GM12878 (cell line): ENCODE measurements around the gene NOP10. TPM values are rescaled to one million over a fixed set of nuclear protein-coding genes. Genes with fewer than 3 reads are reported as not detected.

Experiments
- BCL3 ChIP-seq: IDR thresholded peaks from 2 replicates; pipeline ENCODE4 v1.6.1; 2011; ENCODE audit warnings: borderline replicate concordance, low read depth, mild to moderate bottlenecking, moderate library complexity, low read length; ENCODE audit not compliant: insufficient read depth, poor library complexity, severe bottlenecking
- CBFB ChIP-seq: IDR thresholded peaks from 2 replicates; pipeline ENCODE4 v1.6.1; 2016; ENCODE audit warnings: antibody characterized with exemption, low read depth
- CHD2 ChIP-seq: IDR thresholded peaks from 2 replicates; pipeline ENCODE4 v1.6.1; 2011; ENCODE audit warnings: low read depth, low read length, improper control_type of control experiment, borderline replicate concordance
- ESRRA ChIP-seq: IDR thresholded peaks from 2 replicates; pipeline ENCODE4 v1.6.1; 2012; ENCODE audit warnings: mild to moderate bottlenecking, low read length, improper control_type of control experiment
- GATAD2B ChIP-seq: fragments of 450-650 bp; conservative IDR thresholded peaks from 2 replicates; pipeline ENCODE4 v1.6.1; 2017; ENCODE audit warnings: low read depth, mild to moderate bottlenecking, moderate library complexity
- HDAC6 ChIP-seq: fragments of 200-600 bp; sonication (generic); IDR thresholded peaks from one replicate; pipeline ENCODE4 v1.8.0; 2017; ENCODE audit warnings: antibody characterized with exemption; ENCODE audit not compliant: unreplicated experiment
- IKZF2 ChIP-seq, 2 experiments: fragments of 450-650 bp; IDR thresholded peaks; 2 replicates each; pipeline ENCODE4 v1.6.1; 2017; ENCODE audit warnings: mild to moderate bottlenecking in 2 of 2, moderate library complexity in 2 of 2
- RAD21 ChIP-seq: IDR thresholded peaks from 2 replicates; pipeline ENCODE4 v1.6.1; 2011; ENCODE audit warnings: mild to moderate bottlenecking, low read depth, low read length, moderate library complexity; ENCODE audit not compliant: insufficient read depth
- REST ChIP-seq: IDR thresholded peaks from 2 replicates; pipeline ENCODE4 v1.6.1; 2012; ENCODE audit warnings: mild to moderate bottlenecking, low read depth, low read length
- SKIL ChIP-seq: fragments of 450-650 bp; IDR thresholded peaks from 2 replicates; pipeline ENCODE4 v1.6.1; 2017; ENCODE audit warnings: mild to moderate bottlenecking, low read depth, inconsistent platforms; ENCODE audit not compliant: poor library complexity, severe bottlenecking
- TCF12 ChIP-seq: IDR thresholded peaks from 2 replicates; pipeline ENCODE4 v1.6.1; 2011; ENCODE audit warnings: low read depth, mild to moderate bottlenecking, low read length
- YY1 ChIP-seq: IDR thresholded peaks from 2 replicates; pipeline ENCODE4 v1.6.1; 2011; ENCODE audit warnings: low read depth, mild to moderate bottlenecking, low read length
- ZNF687 ChIP-seq: fragments of 450-650 bp; IDR thresholded peaks from 2 replicates; pipeline ENCODE4 v1.6.1; 2017; ENCODE audit warnings: mild to moderate bottlenecking, moderate library complexity
- polyA plus RNA-seq, 11 experiments: library from polyadenylated mRNA; depleted of rRNA in 4 of 11; unstranded in 6 of 11; stranded (reverse) in 5 of 11; fragments of >200 nt; fragmentation: Nextera tagmentation in 4 of 11; fragmentation: Illumina TruSeq in 1 of 11; extraction: Ambion mirVana in 4 of 11; extraction: Trizol in 1 of 11; gene quantifications; 1 replicate in 1 of 11; 2 replicates in 10 of 11; pipeline versions ENCODE4 v1.2.1 to v1.2.3, GENCODE V29; 2011 to 2016; ENCODE audit warnings: inconsistent platforms in 2 of 11, missing spikeins in 2 of 11, low read depth in 1 of 11
- total RNA-seq, 4 experiments: library from RNA; depleted of rRNA in 3 of 4; stranded (reverse); fragments of >200 nt in 3 of 4; fragmentation: Illumina TruSeq in 1 of 4; extraction: Trizol in 1 of 4; gene quantifications; 2 replicates each; pipeline versions ENCODE4 v1.2.1 to v1.2.3, GENCODE V29; 2013 to 2021
- TF ChIP-seq, protein P1 (sequence below): fragments of 450-650 bp; conservative IDR thresholded peaks from 2 replicates; pipeline ENCODE4 v1.6.1; 2017; ENCODE audit warnings: mild to moderate bottlenecking, moderate library complexity

The NOP10 gene
- total and polyA plus RNA-seq, 10 of the 15 experiments (the other 5 are each of a cell fraction or from before 2014, with no cell fraction given) = 225 to 1,778 (median 537) TPM

DNA sequence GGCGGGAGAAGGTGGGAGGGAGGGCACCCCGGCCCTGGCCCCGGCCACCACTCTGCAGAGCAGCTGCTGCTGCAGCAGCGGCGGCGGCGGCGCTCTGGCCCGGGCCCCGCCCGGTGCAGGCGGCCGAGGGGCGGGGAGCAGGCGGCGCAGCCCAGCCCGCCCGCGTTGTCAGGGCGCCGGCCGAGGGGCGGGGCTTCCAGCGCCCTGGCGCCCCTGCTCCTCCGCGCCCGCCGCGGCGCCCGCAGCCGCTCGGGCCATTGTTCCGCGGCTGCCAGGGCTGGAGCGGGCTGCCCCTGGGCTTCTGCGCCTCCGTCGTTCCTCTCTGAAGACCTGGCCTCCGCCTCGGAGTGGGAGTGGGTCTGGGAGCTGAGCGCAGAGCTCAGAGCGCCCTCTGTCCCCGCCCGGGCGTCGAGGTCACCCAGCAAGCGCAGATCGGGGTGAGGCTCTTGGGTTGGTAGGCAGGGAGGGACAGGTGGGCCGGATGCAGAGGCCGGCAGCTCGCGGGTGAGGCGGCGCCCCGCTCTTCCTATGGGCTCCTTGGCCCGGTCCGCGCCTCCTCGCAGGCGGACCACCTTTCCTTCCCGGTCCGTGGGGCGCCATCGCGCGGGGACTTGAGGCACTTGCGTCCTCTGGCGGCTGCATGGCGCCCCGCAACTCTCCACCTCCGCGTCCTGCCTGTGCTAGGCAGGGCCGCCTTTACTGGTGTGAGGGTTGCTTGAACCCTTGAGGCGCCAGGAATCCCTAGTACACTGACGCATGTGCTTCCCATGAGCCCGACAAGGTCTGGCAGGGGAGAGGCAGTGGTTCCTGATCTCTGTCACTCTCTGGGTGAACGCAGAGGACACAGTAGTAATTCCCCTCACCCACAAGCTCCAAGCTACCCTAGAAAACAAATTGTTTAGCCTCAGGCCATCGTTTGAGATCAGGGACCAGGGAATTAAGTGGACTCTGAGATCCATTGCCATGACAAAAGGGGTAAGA lies 24.5 kb upstream of the NOP10 start, which contains the start of gene LPCAT4 (continued):
- TF ChIP-seq REST (no peak), SKIL (no peak), ESRRA (no peak), ZNF687 (0 out of 2 replicates have a peak, but pooled peaks have one; percentile 18), GATAD2B (peak; percentile 93), IKZF2 (IDR thresholded peaks at IDR 0.05) (peak; percentile 79 to 83), RAD21 (peak; percentile 61), YY1 (peak; percentile 90), CHD2 (0 out of 2 replicates have a peak, but pooled peaks have one; percentile 22), TCF12 (no peak), HDAC6 (peak; percentile 51), CBFB (no peak), BCL3 (no peak)
- TF ChIP-seq, protein P1, sequence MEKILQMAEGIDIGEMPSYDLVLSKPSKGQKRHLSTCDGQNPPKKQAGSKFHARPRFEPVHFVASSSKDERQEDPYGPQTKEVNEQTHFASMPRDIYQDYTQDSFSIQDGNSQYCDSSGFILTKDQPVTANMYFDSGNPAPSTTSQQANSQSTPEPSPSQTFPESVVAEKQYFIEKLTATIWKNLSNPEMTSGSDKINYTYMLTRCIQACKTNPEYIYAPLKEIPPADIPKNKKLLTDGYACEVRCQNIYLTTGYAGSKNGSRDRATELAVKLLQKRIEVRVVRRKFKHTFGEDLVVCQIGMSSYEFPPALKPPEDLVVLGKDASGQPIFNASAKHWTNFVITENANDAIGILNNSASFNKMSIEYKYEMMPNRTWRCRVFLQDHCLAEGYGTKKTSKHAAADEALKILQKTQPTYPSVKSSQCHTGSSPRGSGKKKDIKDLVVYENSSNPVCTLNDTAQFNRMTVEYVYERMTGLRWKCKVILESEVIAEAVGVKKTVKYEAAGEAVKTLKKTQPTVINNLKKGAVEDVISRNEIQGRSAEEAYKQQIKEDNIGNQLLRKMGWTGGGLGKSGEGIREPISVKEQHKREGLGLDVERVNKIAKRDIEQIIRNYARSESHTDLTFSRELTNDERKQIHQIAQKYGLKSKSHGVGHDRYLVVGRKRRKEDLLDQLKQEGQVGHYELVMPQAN = peak; percentile 82
